Activated CD8-positive, alpha-beta T cell treated with anti-CD3 and anti-CD28 coated beads, Interleukin-2, amount 10 ng/mL, durations not matched to agents 7 days and 5 days (primary cell): ENCODE results near the gene FARP1. TPM values are rescaled to one million over a fixed set of nuclear protein-coding genes. Genes with fewer than 3 reads are reported as not detected.

Experiments
- ATAC-seq: fragments of 150-1000 bp; cut with Tn5 transposase; one replicate; pipeline ENCODE4 v1.10.0; 2021; ENCODE audit warnings: moderate library complexity
- CTCF ChIA-PET: fragments of 350-600 bp; sonication (Branson Sonifier 250); formaldehyde crosslinking; loops from one replicate; lab custom pipeline; 2021; ENCODE audit warnings: antibody characterized with exemption; lab: Charles Lee
- POLR2A ChIA-PET: fragments of 350-600 bp; sonication (Branson Sonifier 250); formaldehyde crosslinking; loops from one replicate; lab custom pipeline; 2021; ENCODE audit warnings: antibody characterized with exemption; lab: Charles Lee
- DNase-seq: peaks from one replicate; pipeline ENCODE4 v3.0.0-alpha.2; 2020
- H3K27ac Mint-ChIP-seq: one replicate; pipeline ENCODE4 v1.8.0; 2021; ENCODE audit warnings: mild to moderate bottlenecking, mixed read lengths
- H3K27me3 Mint-ChIP-seq: one replicate; pipeline ENCODE4 v1.8.0; 2021; ENCODE audit warnings: low read depth, mixed read lengths
- H3K36me3 Mint-ChIP-seq: one replicate; pipeline ENCODE4 v1.8.0; 2021; ENCODE audit warnings: low read depth, mixed read lengths
- H3K4me1 Mint-ChIP-seq: one replicate; pipeline ENCODE4 v1.8.0; 2021; ENCODE audit warnings: low read depth, mixed read lengths
- H3K4me3 Mint-ChIP-seq: one replicate; pipeline ENCODE4 v1.8.0; 2021; ENCODE audit warnings: mild to moderate bottlenecking, mixed read lengths
- H3K9me3 Mint-ChIP-seq: one replicate; pipeline ENCODE4 v1.8.0; 2022; ENCODE audit warnings: mixed read lengths; ENCODE audit not compliant: insufficient read depth
- total RNA-seq, 2 experiments: library from RNA; stranded (reverse); gene quantifications; one replicate each; pipeline ENCODE4 v1.2.3, GENCODE V29; 2021

FARP1 gene
- total RNA-seq, result 1 to 10 TPM; 1.1 to 1.2 TPM

DNA sequence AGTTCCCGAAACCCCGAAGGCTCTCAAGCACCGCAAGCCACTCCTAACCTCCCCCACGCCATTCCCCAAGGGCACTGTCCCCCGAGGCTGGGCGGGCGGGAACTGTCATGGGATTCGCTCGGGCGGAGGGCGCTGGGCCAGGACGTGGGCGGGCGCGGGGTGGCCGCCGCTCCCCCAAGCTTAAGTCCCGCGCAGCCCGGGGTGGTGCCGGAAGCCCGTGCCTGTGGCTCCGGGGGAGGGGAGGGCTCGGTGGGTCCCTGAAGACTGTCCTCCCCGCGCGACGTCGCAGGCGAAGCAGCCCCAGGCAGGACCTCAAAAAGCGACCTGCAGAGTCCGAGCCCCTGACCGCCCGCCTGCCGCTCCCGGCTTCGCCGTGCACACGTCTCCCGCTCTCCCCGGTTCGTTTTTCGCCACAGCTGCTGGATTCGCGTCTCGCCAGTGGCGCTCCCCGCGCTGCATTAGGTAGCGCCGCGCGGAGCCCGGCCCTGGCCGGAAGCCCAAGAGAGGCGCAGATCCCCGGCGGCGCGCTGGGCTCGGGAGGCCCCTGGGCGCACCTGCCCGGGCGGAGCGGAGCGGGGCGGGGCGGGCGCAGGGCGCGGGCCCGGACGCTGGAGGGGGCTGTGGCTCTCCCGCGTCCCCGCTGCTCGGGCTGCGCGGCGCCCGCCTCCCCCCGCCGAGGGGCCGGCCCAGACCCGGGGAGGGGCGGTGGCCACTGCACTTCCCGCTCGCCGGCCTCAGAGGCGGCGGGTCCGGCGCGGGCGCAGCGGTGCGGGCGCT is at the start of gene FARP1:
FARP1 (plus strand) TSS at position 715 of the 777 bp plus-strand sequence. CDS start 70,149 bp downstream, outside the sequence.
- H3K27ac Mint-ChIP-seq, result peak within 1 kb of the TSS; percentile 46
- POLR2A ChIA-PET, result no interaction called here
- H3K36me3 Mint-ChIP-seq, result no peaks in the 10 kb centered on the region
- ATAC-seq (peak; percentile 91), DNase-seq (peak; percentile 58)
- CTCF ChIA-PET, result no interaction called here
- H3K9me3 Mint-ChIP-seq, result no peaks in the 10 kb centered on the region
- peaks cover 12% of the 10 kb centered on the region for H3K4me1 Mint-ChIP-seq
- H3K27me3 Mint-ChIP-seq, result peaks cover 59% of the 10 kb centered on the region
- peak within 1 kb of the TSS; percentile 69 for H3K4me3 Mint-ChIP-seq

DNA sequence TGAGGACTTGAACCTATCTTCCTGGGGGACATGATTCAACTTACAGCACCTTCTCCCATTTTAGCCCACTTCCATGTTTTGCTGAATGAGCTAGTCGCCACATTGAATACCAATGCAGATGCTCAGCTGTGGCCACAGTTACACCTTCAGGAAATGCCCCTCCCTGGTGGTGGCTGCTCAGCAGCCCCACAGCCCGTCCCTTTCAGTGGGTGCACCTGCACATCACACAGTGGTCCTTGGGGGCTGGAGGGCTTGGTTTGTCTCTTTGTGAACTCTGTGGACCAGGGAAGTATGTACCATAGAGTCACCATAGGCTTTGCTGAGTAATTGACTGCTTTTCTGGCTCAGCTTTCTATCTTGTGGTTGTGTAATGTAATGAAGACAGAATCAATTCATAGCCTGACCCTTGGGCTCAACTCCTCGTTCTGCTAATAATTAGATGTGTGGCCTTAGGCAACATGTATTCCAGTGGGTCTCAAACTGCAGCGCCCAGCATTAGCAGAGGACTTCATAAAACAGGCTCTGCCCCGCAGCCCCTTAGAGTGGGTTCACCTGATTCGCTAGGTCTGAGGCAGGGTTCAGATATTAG is 48.1 kb upstream of the FARP1 start:
- no peak for ATAC-seq
- H3K4me3 Mint-ChIP-seq, result no peak overlapping the region
- no peaks in the 10 kb centered on the region for H3K9me3 Mint-ChIP-seq
- CTCF ChIA-PET, result no interaction called here
- peaks cover 2% of the 10 kb centered on the region for H3K27me3 Mint-ChIP-seq
- no peak for DNase-seq
- POLR2A ChIA-PET, result no interaction called here
- H3K36me3 Mint-ChIP-seq, result no peaks in the 10 kb centered on the region
- no peaks in the 10 kb centered on the region for H3K4me1 Mint-ChIP-seq
- H3K27ac Mint-ChIP-seq, result no peak overlapping the region

- DNase-seq (no peak), ATAC-seq (no peak)
- no peaks in the 10 kb centered on the region for H3K9me3 Mint-ChIP-seq
- no peaks in the 10 kb centered on the region for H3K4me1 Mint-ChIP-seq
- H3K27me3 Mint-ChIP-seq, result peaks cover 2% of the 10 kb centered on the region
- ChIA-PET CTCF (no interaction called here), POLR2A (no interaction called here)
- H3K27ac Mint-ChIP-seq, result no peak overlapping the region
- no peak overlapping the region for H3K4me3 Mint-ChIP-seq
- no peaks in the 10 kb centered on the region for H3K36me3 Mint-ChIP-seq
Observed at GRCh38 chr13:98096059-98096458, 46.8 kb upstream of the FARP1 start.

DNA sequence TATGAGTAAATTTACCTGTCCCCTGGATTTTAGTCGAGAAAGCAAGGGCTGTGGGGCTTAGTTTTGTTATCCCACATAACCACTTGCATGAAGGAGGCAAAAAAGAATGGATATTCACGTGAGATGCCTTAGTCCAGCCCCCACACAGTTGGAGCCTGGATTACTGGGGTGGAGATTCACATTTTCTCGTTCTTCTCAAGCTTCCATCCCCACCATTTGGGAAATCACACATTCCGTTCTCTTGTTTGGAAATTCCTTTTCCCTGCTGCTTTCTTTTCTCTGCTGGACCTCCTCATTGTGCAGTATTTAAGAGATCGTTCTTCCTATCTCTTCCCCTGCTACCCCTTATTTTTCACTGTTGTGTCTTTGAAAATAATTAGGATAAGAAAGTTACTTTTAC is 45.1 kb upstream of the FARP1 start:
- Mint-ChIP-seq H3K27me3 (peaks cover 2% of the 10 kb centered on the region), H3K36me3 (no peaks in the 10 kb centered on the region), H3K27ac (no peak overlapping the region), H3K4me1 (no peaks in the 10 kb centered on the region), H3K4me3 (no peak overlapping the region), H3K9me3 (no peaks in the 10 kb centered on the region)
- POLR2A ChIA-PET, result no interaction called here
- CTCF ChIA-PET, result no interaction called here
- ATAC-seq (no peak), DNase-seq (no peak)

- no peak for ATAC-seq
- Mint-ChIP-seq H3K4me1 (no peaks in the 10 kb centered on the region), H3K27me3 (no peaks in the 10 kb centered on the region), H3K27ac (no peak overlapping the region), H3K9me3 (no peaks in the 10 kb centered on the region), H3K36me3 (no peaks in the 10 kb centered on the region), H3K4me3 (no peak overlapping the region)
- POLR2A ChIA-PET, result no interaction called here
- CTCF ChIA-PET, result no interaction called here
- no peak for DNase-seq
Observed at GRCh38 chr13:98098516-98098915, 44.4 kb upstream of the FARP1 start.

GRCh38 chr13:98099627-98100026 is 43.3 kb upstream of the FARP1 start:
- CTCF ChIA-PET, result no interaction called here
- ATAC-seq, result no peak
- no peak overlapping the region for H3K4me3 Mint-ChIP-seq

GRCh38 chr13:98100481-98100880 is 42.4 kb upstream of the FARP1 start:
- H3K27me3 Mint-ChIP-seq, result peaks cover 2% of the 10 kb centered on the region
- H3K4me3 Mint-ChIP-seq, result no peak overlapping the region
- H3K36me3 Mint-ChIP-seq, result no peaks in the 10 kb centered on the region
- ChIA-PET POLR2A (no interaction called here), CTCF (no interaction called here)
- ATAC-seq (no peak), DNase-seq (no peak)
- H3K9me3 Mint-ChIP-seq, result no peaks in the 10 kb centered on the region
- H3K4me1 Mint-ChIP-seq, result no peaks in the 10 kb centered on the region
- no peak overlapping the region for H3K27ac Mint-ChIP-seq

More at GRCh38 chr13:98099627-98100026, 43.3 kb upstream of the FARP1 start:
- Mint-ChIP-seq H3K27me3 (peaks cover 2% of the 10 kb centered on the region), H3K27ac (no peak overlapping the region), H3K4me1 (no peaks in the 10 kb centered on the region), H3K9me3 (no peaks in the 10 kb centered on the region), H3K36me3 (no peaks in the 10 kb centered on the region)
- POLR2A ChIA-PET, result no interaction called here
- DNase-seq, result no peak

GRCh38 chr13:98103531-98103930 is 39.4 kb upstream of the FARP1 start:
- Mint-ChIP-seq H3K36me3 (no peaks in the 10 kb centered on the region), H3K4me1 (no peaks in the 10 kb centered on the region), H3K27me3 (peaks cover 2% of the 10 kb centered on the region), H3K9me3 (no peaks in the 10 kb centered on the region), H3K4me3 (no peak overlapping the region), H3K27ac (no peak overlapping the region)
- POLR2A ChIA-PET, result no interaction called here
- DNase-seq (no peak), ATAC-seq (no peak)
- CTCF ChIA-PET, result interaction anchor here (0.5 kb wide), 1 partner anchor 570 kb away, joined by 3 read pairs; no protein-coding TSS in a partner anchor

DNA sequence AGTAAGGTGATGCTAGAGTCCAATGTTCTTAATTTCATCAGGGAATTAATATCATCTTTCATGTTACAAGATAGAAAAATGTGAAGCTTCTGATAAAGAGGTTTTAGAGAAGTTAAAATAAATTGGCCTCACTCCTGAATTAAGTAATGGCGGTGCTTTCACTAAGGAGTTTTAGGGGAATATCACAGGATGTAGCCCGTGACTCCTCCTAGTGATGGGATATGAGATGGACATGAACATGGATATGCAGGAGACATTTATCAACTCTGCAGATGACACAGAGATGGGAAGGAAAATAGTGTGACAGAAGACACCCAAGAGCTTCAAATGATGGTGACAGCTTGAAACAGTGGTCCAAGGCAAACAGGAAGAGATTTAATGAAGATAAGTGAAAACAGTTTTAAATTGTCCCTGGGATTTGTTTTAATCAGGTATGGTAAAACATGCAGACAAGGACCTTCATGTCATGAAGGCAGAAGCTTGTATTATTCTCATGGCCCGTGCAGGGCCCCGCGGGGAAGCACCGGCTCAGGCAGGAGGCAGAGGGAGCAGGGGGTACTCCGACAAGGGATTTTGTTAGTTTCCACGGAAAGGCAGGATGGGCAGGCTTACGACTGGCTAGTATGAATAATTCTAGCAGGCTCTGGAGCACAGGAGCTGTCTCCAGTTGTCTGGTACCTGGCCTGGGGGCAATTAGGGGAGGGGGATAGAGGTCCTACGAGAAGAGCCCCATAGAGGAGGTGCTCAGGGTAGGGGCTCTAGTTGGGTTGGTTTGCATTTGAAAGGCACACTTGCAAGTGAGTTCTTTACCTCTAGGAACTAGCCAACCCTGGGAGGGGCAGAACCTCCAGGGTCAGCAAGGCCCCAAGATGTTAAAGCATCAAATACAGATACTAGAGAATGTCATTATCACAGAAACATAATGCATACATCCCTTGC is 38.7 kb upstream of the FARP1 start:
- Mint-ChIP-seq H3K27me3 (peaks cover 2% of the 10 kb centered on the region), H3K4me3 (no peak overlapping the region), H3K9me3 (no peaks in the 10 kb centered on the region), H3K36me3 (no peaks in the 10 kb centered on the region), H3K27ac (no peak overlapping the region), H3K4me1 (no peaks in the 10 kb centered on the region)
- DNase-seq (no peak), ATAC-seq (no peak)
- CTCF ChIA-PET, result no interaction called here
- POLR2A ChIA-PET, result no interaction called here

DNA sequence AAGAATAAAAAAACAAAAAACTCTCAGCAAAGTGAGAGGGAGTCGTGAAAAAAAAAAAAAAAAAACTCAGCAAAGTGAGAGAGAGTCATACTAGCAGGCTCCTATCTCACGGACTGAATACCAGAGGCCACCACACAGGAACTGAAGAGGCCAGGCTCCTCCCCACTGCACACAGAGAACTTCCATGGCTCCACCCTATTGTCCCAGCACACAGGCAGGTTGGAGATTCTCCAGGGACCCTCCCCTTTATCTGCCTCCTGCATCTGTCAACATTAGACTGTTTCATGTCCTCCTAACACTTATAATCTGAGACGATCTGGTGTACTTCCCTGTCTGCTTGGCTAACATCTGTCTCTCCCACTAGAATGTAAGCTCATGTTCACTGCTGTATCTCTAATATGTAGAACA is 37.0 kb upstream of the FARP1 start:
- Mint-ChIP-seq H3K9me3 (no peaks in the 10 kb centered on the region), H3K4me3 (no peak overlapping the region), H3K36me3 (no peaks in the 10 kb centered on the region), H3K27me3 (peaks cover 2% of the 10 kb centered on the region), H3K27ac (no peak overlapping the region), H3K4me1 (no peaks in the 10 kb centered on the region)
- DNase-seq (no peak), ATAC-seq (no peak)
- ChIA-PET POLR2A (no interaction called here), CTCF (no interaction called here)

GRCh38 chr13:98108341-98108740 is 34.6 kb upstream of the FARP1 start:
- H3K27me3 Mint-ChIP-seq, result peaks cover 2% of the 10 kb centered on the region
- H3K4me3 Mint-ChIP-seq, result no peak overlapping the region
- no peak overlapping the region for H3K27ac Mint-ChIP-seq
- ATAC-seq (no peak), DNase-seq (no peak)
- no peaks in the 10 kb centered on the region for H3K4me1 Mint-ChIP-seq
- CTCF ChIA-PET, result no interaction called here
- H3K36me3 Mint-ChIP-seq, result no peaks in the 10 kb centered on the region
- POLR2A ChIA-PET, result no interaction called here
- no peaks in the 10 kb centered on the region for H3K9me3 Mint-ChIP-seq
